ENCODE measurements around the gene PDS5B.

- no peak for TF ChIP-seq CTCF (IDR thresholded peaks at IDR 0.05; ENCODE audit: control extremely low read depth in 1 of 3, insufficient read depth in 1 of 3, low read depth in 1 of 3, low read length in 3 of 3)
- TF ChIP-seq CEBPB (IDR thresholded peaks at IDR 0.05; ENCODE audit: low read depth, low read length): no peak
- TF ChIP-seq POLR2A (IDR thresholded peaks at IDR 0.05; ENCODE audit: control extremely low read depth in 1 of 2, low read depth in 2 of 2, low read length in 2 of 2): no peak
- TF ChIP-seq POLR2AphosphoS5 (IDR thresholded peaks at IDR 0.05; ENCODE audit: low read depth, low read length): no peak
- TF ChIP-seq MAX (IDR thresholded peaks at IDR 0.05): no peak
- no peak for TF ChIP-seq JUND (IDR thresholded peaks at IDR 0.05; ENCODE audit: low read length)
- TF ChIP-seq TAF1 (IDR thresholded peaks at IDR 0.05; ENCODE audit: low read depth, low read length): no peak
- no peak for TF ChIP-seq SRF (IDR thresholded peaks at IDR 0.05; ENCODE audit: low read depth, low read length)
- no peak for TF ChIP-seq GTF2F1 (IDR thresholded peaks at IDR 0.05; ENCODE audit: borderline replicate concordance, low read depth, low read length)
- no peak for TF ChIP-seq EP300 (IDR thresholded peaks at IDR 0.05; ENCODE audit: borderline replicate concordance in 1 of 2, low read depth in 2 of 2, low read length in 2 of 2)
These were observed 61.7 kb downstream of the PDS5B start for GRCh38 chr13:32647926-32648325.

All from H1 (cell line).